ENCODE measurements around the gene PLPPR5. TPM values are rescaled to one million over a fixed set of nuclear protein-coding genes. Genes with fewer than 3 reads are reported as not detected.
"Not testable (repeated sequence)": the region's sequence is repeated elsewhere in the genome, so short reads cannot be mapped to it uniquely, and the experiment has no call there.

Gene PLPPR5
- total RNA-seq, 1 donor from 2014 or later: not detected

DNA sequence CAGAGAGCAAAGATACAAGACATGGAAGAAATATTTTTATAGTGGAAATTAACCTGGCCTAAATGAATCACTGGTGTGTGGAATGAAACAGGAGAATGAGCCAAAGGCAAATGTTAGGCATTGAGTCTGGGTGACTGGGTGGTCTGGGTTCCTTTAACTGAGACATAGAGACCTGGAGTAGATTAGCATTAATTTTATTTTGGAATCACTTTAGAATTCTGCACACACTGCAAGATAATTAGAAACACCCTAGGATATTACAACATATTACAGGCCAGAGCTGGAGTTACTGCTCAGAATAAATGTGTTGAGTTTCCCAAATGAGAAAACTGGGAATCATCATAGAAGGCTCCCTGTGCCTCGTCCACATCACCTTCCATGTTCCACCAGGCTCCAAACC, 85.5 kb downstream of the PLPPR5 start:
- no peak for DNase-seq (ENCODE audit: low read depth in 2 of 2)

GRCh38 chr1:98914547-98914946, 90.1 kb downstream of the PLPPR5 start:
- no peak for DNase-seq (ENCODE audit: low read depth in 2 of 2)

DNA sequence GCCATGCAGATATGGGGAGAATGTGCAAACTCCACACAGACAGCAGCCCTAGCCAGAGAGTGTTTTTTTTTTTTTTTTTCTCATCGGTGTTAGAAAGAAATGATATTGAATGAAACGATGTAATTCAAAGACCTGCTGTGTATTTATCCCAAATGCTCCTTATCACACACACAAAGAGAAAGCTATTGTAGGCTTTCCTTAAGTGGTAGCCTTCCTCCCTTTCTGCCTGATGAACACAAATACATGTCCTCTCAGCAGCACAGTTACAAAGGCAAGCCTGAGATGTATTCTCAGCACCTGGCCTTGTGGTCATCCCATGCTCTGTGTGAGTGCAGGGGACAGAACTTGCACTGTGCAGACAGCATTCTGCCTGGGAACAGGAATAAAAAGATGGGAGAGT, 93.8 kb downstream of the PLPPR5 start:
- DNase-seq (ENCODE audit: low read depth in 2 of 2): no peak

DNA sequence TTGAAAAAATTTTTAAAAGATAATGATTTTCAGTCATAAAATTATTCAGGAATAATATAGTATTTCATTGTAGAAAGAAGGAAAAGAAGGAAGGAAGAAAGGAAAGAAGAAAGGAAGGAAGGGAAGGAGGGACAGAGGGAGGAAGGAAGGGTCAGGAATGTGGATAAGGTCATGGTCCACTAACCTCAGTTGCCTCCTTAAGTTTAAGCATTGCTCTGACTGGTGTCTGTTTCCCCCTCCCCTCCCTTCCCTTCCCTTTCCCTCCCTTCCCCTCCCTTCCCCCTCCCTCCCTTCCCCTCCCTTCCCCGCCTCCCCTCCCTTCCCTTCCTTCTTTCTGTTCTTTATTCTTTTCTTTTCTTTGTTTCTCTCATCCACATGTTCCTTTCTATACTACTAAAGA, 95.7 kb downstream of the PLPPR5 start:
- no peak for DNase-seq (ENCODE audit: low read depth in 2 of 2)

- DNase-seq (ENCODE audit: low read depth in 2 of 2): no peak
These were observed 97.9 kb downstream of the PLPPR5 start for GRCh38 chr1:98906809-98907208.

DNA sequence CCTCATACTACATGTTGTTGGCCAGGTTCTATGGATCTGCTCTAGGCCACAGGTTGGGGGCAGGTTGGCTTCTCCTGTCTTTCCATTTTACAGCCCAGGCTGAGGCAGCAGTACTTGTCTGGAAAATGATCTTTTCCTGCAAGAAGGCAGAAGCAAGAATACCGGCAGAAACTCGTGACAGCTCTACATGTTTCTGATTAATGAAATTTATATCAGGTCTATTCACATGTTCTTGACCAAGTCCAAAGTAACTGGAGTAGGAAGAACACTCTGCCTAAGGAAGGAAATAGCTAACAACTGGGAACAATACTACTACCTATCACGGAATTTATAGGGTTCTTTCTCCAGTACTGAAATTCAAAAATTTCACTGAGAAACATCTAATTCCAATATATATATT, 98.3 kb downstream of the PLPPR5 start:
- peak in 1 of 2 donors; percentile 50 for DNase-seq (ENCODE audit: low read depth in 2 of 2)

- no peak for DNase-seq (ENCODE audit: low read depth in 2 of 2)
These were observed 100.0 kb downstream of the PLPPR5 start for GRCh38 chr1:98904684-98905083.

DNA sequence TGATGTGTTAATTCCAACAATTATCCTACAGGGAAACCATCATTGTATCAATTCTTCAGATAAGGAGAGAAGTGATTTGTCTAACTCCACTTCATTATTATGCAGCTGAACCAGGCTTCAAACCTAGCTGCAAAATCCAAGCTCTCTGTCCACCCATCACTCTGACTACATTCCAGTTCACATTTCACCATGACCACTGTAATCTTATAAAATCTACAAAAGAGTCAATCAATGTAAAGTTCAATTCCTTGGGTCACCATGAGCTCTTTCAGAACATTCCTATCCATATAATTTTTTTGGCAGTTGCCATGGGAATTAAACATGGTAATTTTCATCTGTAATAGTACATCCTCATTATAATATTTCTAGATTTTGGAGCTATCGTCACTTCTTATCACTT, 100.9 kb downstream of the PLPPR5 start:
- no peak for DNase-seq (ENCODE audit: low read depth in 2 of 2)

DNA sequence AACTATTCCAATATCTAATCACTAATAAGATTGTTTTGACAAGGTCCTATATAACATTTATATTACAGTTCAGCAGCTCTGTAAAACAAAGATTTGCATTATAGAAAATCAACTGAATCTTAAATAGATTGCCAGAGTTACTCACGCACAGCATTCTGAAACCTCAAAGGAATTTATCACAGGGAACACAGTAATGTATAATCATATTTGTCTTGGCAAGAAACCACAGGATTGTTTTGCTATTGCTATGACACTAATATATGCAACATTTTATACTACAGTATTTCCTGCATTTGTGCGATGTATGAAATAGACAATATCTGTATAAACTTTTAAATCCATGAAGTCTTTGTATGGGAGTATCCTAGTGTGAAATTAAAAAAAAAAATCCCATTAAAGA, 101.4 kb downstream of the PLPPR5 start:
- peak; percentile 46 to 88 for DNase-seq (ENCODE audit: low read depth in 2 of 2)

GRCh38 chr1:98898940-98899339, 105.7 kb downstream of the PLPPR5 start:
- DNase-seq (ENCODE audit: low read depth in 2 of 2): no peak

GRCh38 chr1:98897479-98897878, 107.2 kb downstream of the PLPPR5 start:
- DNase-seq (ENCODE audit: low read depth in 2 of 2): no peak

DNA sequence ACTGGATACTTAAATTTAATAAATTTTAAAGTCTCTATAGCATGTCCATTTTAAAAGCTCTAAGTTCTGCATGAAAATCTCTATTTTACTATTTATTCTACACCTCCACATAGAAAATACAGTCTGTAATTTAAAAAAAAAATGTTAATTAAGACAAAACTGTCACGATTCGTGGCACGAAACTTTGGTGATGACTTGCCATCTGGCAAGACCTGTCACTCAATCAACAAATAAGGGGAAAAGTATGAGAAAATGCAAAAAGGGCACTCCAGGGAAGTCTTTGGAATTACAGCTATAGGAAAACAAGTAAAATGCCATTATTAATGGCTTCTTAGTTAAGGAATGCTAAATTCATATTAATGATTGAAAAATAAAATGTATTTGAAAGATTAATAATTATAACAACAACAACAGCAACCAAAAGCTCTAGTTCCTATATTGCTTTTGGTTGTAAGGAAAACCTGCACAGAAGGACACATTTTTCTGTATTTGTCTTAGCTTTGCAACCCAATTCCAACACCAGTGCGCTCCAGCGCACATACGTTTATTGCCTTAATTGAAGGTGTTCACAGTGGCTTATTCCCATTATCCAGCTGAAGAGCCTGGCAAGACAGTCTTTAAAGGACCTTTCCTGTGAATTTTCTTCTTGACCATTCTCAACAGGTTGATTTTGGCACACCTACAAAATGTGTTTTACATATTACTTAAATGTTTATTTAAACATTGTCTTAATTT, 107.8 kb downstream of the PLPPR5 start:
- no peak for DNase-seq (ENCODE audit: low read depth in 2 of 2)

DNA sequence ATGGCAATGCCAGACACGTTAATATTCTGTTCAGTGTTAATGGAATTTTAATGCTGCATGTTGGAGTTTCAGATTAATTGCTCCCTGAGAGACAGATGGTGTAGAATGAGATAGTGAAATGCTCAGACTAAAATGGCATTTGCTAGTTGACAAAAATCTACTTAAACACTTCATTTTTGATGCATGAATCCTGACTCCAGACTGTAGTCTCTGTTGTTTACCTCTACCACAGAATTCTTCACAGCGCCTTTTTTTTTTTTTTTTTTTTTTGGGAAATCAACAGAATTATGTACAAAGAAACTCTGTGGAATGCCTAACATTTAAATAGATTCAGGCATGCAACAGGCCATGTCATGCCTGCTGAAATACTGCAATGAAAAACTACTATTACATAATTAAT, 111.3 kb downstream of the PLPPR5 start:
- no peak for DNase-seq (ENCODE audit: low read depth in 2 of 2)

GRCh38 chr1:98888869-98889268, 115.8 kb downstream of the PLPPR5 start:
- DNase-seq (ENCODE audit: low read depth in 2 of 2): no peak

- DNase-seq (ENCODE audit: low read depth in 2 of 2): no peak
These were observed 117.2 kb downstream of the PLPPR5 start for GRCh38 chr1:98887507-98887906.

DNA sequence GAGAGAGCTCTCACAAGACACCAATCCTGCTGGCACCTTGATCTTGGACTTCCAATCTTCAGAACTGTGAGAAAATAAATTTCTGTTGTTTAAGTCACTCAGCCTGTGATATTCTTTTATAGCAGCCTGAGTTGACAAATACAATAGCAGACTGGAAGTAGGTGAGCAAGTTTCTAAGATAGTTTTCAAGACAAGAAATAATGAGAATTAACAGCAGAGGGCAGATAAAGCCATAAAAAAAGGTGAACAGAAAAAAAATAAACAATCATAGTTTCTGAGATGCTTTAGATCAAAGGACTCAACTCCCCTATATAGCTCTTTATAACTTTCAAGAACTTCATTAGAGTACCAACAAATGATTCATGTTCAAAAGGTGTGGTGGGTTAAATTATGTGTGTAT, 119.8 kb downstream of the PLPPR5 start:
- no peak for DNase-seq (ENCODE audit: low read depth in 2 of 2)

DNA sequence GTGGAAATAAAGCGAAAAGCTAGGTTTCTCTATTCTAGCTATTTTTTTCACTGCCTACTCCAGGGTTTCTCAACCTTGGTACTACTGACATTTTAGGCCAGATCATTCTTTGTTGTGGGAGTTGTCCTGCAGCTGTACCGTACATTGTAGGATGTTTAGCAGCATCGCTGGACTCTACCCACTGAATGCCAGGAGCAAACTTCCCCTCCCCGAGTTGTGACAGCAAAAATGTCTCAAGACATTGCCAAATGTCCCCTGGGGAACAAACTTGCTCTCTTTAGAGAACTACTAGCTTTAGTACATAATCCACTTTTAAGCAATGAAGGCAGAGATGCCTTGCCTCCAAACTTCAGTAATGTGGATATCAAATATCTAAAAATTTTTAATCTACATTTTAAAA, 122.8 kb downstream of the PLPPR5 start:
- no peak for DNase-seq (ENCODE audit: low read depth in 2 of 2)

DNA sequence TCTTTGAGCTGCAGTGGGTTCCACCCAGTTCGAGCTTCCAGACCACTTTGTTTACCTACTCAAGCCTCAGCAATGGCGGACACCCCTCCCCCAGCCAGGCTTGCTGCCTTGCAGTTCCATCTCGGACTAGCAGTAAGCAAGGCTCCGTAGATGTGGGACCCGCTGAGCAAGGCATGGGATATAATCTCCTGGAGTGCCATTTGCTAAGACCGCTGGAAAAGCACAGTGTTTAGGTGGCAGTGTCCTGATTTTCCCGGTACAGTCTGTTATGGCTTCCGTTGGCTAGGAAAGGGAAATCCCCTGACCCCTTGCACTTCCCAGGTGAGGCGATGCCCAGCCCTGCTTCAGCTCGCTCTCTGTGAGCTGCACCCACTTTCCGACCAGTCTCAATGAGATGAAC, 123.4 kb downstream of the PLPPR5 start:
- DNase-seq (ENCODE audit: low read depth in 2 of 2): not testable (repeated sequence)

- no peak for DNase-seq (ENCODE audit: low read depth in 2 of 2)
These were observed 129.8 kb downstream of the PLPPR5 start for GRCh38 chr1:98874828-98875227.

GRCh38 chr1:98870959-98871903, 133.4 kb downstream of the PLPPR5 start:
- peak in 1 of 2 donors; percentile 6 for DNase-seq (ENCODE audit: low read depth in 2 of 2)

GRCh38 chr1:98865796-98866195, 138.9 kb downstream of the PLPPR5 start:
- DNase-seq (ENCODE audit: low read depth in 2 of 2): no peak

- DNase-seq (ENCODE audit: low read depth in 2 of 2): no peak
These were observed 144.3 kb downstream of the PLPPR5 start for GRCh38 chr1:98860329-98860728.

- DNase-seq (ENCODE audit: low read depth in 2 of 2): no peak
These were observed 150.5 kb downstream of the PLPPR5 start for GRCh38 chr1:98854137-98854536.

Measured in dermis microvascular lymphatic vessel endothelial cell (primary cell).